ENCODE measurements around the gene PIANP.

PIANP gene

GRCh38 chr12:6735448-6736191, 35.0 kb upstream of the PIANP start:
- TF ChIP-seq CTCF (IDR thresholded peaks at IDR 0.05; ENCODE audit: insufficient read depth, low read depth, low read length, missing control alignments) = peak; percentile 49
- DNase-seq (ENCODE audit: low read depth) = peak; percentile 58
- no peak overlapping the region for H3K4me3 ChIP-seq (ENCODE audit: low read depth, low read length)

- no peak for DNase-seq (ENCODE audit: low read depth)
- no peak overlapping the region for H3K4me3 ChIP-seq (ENCODE audit: low read depth, low read length)
- TF ChIP-seq CTCF (IDR thresholded peaks at IDR 0.05; ENCODE audit: insufficient read depth, low read depth, low read length, missing control alignments) = no peak
Measured at GRCh38 chr12:6734506-6735387, 34.1 kb upstream of the PIANP start.

GRCh38 chr12:6730169-6730568, 29.6 kb upstream of the PIANP start:
- TF ChIP-seq CTCF (IDR thresholded peaks at IDR 0.05; ENCODE audit: insufficient read depth, low read depth, low read length, missing control alignments) = no peak
- no peak overlapping the region for H3K4me3 ChIP-seq (ENCODE audit: low read depth, low read length)
- peak; percentile 30 for DNase-seq (ENCODE audit: low read depth)

- DNase-seq (ENCODE audit: low read depth) = no peak
- no peak overlapping the region for H3K4me3 ChIP-seq (ENCODE audit: low read depth, low read length)
Measured at GRCh38 chr12:6729186-6729585, 28.6 kb upstream of the PIANP start.

GRCh38 chr12:6725350-6725749, 24.7 kb upstream of the PIANP start:
- DNase-seq (ENCODE audit: low read depth) = no peak
- no peak for TF ChIP-seq CTCF (IDR thresholded peaks at IDR 0.05; ENCODE audit: insufficient read depth, low read depth, low read length, missing control alignments)
- no peak overlapping the region for H3K4me3 ChIP-seq (ENCODE audit: low read depth, low read length)

More at GRCh38 chr12:6729186-6729585, 28.6 kb upstream of the PIANP start:
- no peak for TF ChIP-seq CTCF (IDR thresholded peaks at IDR 0.05; ENCODE audit: insufficient read depth, low read depth, low read length, missing control alignments)

- peak; percentile 69 for DNase-seq (ENCODE audit: low read depth)
- TF ChIP-seq CTCF (IDR thresholded peaks at IDR 0.05; ENCODE audit: insufficient read depth, low read depth, low read length, missing control alignments) = no peak
- H3K4me3 ChIP-seq (ENCODE audit: low read depth, low read length) = peak overlapping the region; percentile 70
Measured at GRCh38 chr12:6724409-6724797, 23.8 kb upstream of the PIANP start.
